Inflammatory macrophage (primary cell): ENCODE data around the gene RPL35A.
"Not testable (repeated sequence)": the region's sequence is repeated elsewhere in the genome, so short reads cannot be mapped to it uniquely, and the experiment has no call there.

Experiments
- DNase-seq, 2 donors: peaks; one replicate each; pipeline ENCODE4 v3.0.0-alpha.2; 2020 to 2022
- total RNA-seq, 18 experiments: gene quantifications; one replicate each; lab custom pipeline; 2026; ENCODE audit warnings: mixed read lengths in 6 of 18, inconsistent platforms in 2 of 18; lab: John Stamatoyannopoulos, UW

RPL35A gene
- 112 to 214 (median 171) reads per million in 18 experiments for total RNA-seq

GRCh38 chr3:197949778-197950676 lies at the start of gene RPL35A:
RPL35A (plus strand) TSS chr3:197950190; CDS start chr3:197950968, 778 bp downstream.
- peak; percentile 95 for DNase-seq

DNA sequence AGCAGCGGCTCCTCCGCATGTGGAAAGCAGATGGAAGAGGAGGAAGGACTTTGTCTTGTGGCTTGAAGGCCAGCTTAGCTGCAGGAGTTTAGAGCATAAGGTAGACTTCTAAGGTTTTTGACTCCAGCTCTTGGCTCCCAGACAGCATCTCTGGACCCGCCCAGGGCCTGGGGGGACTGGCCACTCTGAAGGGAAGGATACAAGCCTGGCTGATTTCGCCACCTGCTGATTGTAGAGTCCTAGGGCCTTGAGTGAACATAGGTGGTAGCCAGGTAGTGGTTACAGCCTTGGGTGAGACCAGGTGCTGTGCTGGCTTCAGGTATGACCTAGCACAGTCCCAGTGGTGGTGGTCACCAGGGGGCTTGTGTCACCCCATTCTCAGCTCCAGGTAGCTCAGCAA lies 48.4 kb upstream of the RPL35A start:
- DNase-seq = no peak

GRCh38 chr3:197906023-197906849 lies 43.8 kb upstream of the RPL35A start:
- DNase-seq = peak; percentile 80 to 88

- DNase-seq = no peak
Measured at GRCh38 chr3:197906850-197907187, 43.2 kb upstream of the RPL35A start.

DNA sequence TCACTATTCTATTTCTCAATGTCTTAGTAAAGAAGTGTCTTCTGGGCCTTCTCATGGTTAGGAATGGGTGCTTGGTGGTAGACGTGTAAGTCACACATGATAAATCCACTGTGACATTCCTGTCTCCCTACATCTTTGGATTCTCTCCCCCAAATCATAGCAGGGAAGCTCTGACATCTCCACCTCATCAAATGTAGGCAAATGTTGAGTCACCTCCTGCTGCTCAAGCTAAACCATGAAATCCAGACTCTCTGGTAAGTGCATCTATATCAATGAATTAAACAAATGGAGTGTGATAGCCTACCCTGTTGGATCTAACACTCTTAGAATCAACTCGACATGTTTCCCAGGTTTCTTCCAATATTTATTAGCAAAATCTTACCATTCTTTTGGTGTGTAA lies 42.8 kb upstream of the RPL35A start:
- no peak for DNase-seq

DNA sequence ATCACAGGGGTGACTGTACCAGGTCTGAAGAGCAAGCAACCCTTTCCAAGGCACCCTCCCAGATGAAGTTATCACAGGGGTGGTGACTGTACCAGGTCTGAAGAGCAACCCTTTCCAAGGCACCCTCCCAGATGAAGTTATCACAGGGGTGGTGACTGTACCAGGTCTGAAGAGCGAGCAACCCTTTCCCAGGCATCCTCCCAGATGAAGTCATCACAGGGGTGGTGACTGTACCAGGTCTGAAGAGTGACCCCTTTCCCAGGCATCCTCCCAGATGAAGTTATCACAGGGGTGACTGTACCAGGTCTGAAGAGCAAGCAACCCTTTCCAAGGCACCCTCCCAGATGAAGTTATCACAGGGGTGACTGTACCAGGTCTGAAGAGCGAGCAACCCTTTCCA lies 41.4 kb upstream of the RPL35A start:
- DNase-seq = not testable (repeated sequence)

DNA sequence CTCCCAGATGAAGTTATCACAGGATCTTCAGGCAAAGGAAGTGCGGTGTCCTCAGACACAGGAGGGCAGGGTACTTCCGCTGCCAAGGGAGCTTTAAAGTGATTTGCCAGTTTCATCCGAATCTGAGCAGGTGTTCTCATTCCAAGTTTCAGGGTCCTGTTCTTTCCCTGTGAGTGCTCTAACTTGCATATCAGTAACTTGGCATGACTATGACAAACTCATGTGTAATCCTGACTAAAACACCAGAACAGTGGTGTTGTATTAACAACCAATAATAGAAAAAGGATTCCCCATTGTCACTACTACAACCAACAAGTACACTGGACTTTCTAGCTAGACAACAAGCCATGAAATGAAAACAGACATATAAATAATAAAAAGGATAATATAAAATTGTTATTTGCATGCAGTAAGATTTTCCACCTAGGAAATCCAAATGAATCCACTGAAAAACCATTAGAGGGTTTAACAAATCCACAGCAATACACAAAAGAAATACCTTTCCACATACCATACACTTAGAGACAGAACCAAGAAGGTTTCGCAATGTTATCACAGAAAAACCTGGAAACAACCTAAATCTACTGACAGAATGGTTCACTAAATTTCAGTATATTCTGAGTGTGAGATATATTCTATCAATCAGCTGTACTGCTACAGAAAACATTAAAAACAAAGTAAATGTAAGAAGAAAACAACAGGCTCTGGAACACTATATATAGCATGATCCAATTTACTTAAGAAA lies 40.9 kb upstream of the RPL35A start:
- DNase-seq = no peak

DNA sequence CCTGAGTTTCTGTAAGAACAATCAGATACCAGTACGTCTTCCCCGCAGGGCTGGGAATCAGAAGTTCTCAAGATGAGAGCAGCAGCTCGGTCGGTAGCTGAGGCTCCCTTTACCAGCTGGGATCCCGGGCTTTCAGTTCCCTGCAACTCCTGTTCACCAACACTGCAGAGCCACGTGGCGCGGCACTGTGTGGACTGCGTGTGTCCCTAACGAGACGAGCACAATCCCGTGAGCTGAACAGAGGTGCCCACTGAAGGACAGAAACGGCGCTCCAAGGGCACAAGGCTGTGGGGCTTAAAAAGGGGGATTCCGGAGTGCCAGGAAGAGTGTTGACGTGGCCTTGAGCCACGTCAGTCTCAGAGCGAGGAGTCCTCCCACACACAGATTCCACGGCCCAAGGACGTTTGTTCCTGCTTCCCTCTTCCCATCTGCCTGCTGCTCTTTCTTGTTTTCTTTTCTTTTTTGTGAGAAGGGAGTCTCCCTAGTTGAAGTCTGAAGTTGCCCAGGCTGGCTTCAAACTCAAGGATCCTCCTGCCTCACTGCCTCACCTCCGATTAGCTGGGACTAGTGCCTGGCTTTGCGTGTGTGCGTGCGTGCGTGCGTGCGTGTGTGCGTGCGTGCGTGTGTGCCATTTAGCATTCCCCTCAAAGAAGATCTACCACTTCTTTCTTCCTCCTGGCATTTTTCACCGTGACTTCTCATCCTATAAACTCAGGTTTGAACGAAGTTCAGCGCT lies 37.1 kb upstream of the RPL35A start:
- DNase-seq = peak in 1 of 2 donors; percentile 5

- DNase-seq = no peak
Measured at GRCh38 chr3:197913641-197914380, 36.2 kb upstream of the RPL35A start.

- DNase-seq = not testable (repeated sequence)
Measured at GRCh38 chr3:197921429-197922275, 28.3 kb upstream of the RPL35A start.

DNA sequence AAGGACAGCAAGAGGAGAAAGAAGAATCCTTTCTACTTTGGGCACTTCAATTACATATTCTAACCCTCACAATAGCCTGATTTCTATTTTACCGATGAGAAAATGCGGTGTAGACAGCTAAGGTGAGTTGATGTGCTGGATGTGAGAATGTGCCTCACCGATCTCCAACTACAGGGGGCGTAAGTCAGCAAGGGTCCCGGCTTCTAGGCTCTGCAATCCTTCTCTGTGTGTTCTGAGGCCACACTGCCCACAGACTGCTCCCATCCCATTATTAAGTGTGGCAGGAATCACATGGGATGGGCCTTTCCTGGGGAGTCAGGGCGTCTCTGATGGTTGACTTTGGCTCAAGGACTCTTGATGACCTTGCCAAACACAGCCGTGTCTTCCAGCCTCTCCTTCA lies 23.6 kb upstream of the RPL35A start:
- no peak for DNase-seq

- not testable (repeated sequence) for DNase-seq
Measured at GRCh38 chr3:197927578-197927977, 22.4 kb upstream of the RPL35A start.

GRCh38 chr3:197936819-197937384 lies 13.1 kb upstream of the RPL35A start:
- DNase-seq = no peak

DNA sequence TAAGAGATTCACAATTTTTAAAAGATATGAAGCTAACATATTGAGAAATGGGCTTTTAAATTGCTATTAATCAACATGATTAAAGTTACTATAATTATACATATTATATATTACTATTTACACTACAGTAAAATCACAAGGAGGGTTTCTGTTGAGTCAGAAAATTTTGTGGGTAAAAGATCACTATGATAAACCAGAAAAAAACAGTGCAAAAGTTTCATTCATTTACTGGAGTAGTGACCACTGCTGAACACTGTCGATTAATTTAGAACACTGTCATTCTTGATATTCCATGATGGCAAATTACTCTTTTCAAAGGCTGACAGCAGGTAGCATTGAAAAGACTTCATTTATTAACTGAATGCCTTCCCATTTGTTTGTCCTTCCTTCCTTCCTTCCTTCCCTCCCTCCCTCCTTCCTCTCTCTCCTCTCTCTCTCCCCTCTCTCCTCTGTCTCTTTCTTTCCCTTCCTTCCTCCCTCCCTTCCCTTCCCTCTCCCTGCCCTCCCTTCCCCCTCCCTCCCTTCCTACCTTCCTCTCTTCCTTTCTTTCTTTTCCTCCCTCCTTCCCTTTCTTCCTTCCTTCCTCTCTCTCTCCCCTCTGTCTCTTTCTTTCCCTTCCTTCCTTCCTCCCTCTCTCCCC lies 9.1 kb upstream of the RPL35A start:
- no peak for DNase-seq

GRCh38 chr3:197942956-197943556 lies 6.9 kb upstream of the RPL35A start:
- peak; percentile 38 to 58 for DNase-seq

- DNase-seq = no peak
Measured at GRCh38 chr3:197949191-197949777, 706 bp upstream of the RPL35A start.

DNA sequence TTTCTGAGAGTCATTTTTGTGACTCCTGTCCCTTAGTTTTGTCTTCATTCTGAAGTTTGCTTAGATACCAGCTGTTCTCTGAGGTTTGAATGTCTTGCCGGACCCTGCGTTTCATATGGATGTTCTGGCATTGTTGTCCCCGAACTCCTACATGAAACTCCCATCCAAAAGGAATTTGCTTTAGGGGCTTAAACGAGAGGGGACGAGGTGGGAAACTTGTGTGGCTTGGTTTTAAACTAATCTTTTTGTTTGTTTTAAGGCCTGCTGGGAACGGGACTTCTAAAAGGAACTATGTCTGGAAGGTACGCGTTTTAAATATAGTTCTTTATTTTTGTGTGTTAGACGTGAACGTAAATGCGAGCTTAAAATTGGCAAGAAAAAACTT lies 679 bp downstream of the RPL35A start:
- no peak for DNase-seq

GRCh38 chr3:197951392-197951990 lies 1.5 kb downstream of the RPL35A start:
- no peak for DNase-seq
